RWPE2 (cell line): ENCODE results near the gene SH2D6.
A peak's percentile ranks its signal among the peaks of the same experiment; 100 is the strongest.

Source experiments
- ATAC-seq: fragments of 200-7000 bp; cut with Tn5 transposase; 3 replicates; pipeline ENCODE4 v1.9.1; 2021; ENCODE audit warnings: low read depth
- DNase-seq: peaks from one replicate; pipeline ENCODE4 v3.0.0-alpha.2; 2020; ENCODE audit warnings: low spot score
- H3K27ac ChIP-seq: fragments of 450-650 bp; 2 replicates; pipeline ENCODE4 v1.5.1; 2017; ENCODE audit warnings: mild to moderate bottlenecking; ENCODE audit not compliant: poor library complexity, severe bottlenecking
- H3K27me3 ChIP-seq: fragments of 250-450 bp; sonication (Bioruptor Pico); 2 replicates; pipeline ENCODE4 v1.5.1; 2021; ENCODE audit warnings: mild to moderate bottlenecking, moderate library complexity; ENCODE audit not compliant: insufficient read depth, poor library complexity, severe bottlenecking
- H3K36me3 ChIP-seq: fragments of 250-450 bp; sonication (Bioruptor Pico); 2 replicates; pipeline ENCODE4 v1.5.1; 2020; ENCODE audit warnings: low read depth, mild to moderate bottlenecking, moderate library complexity
- H3K4me1 ChIP-seq: fragments of 250-450 bp; sonication (Bioruptor Pico); 2 replicates; pipeline ENCODE4 v1.5.1; 2021; ENCODE audit warnings: mild to moderate bottlenecking, moderate library complexity; ENCODE audit not compliant: insufficient read depth, poor library complexity, severe bottlenecking
- H3K4me3 ChIP-seq: fragments of 250-450 bp; sonication (Bioruptor Pico); 2 replicates; pipeline ENCODE4 v1.5.1; 2021; ENCODE audit warnings: mild to moderate bottlenecking, moderate library complexity; ENCODE audit not compliant: severe bottlenecking
- H3K9me3 ChIP-seq: fragments of 250-450 bp; sonication (Bioruptor Pico); 2 replicates; pipeline ENCODE4 v1.5.1; 2021; ENCODE audit warnings: mild to moderate bottlenecking, moderate library complexity; ENCODE audit not compliant: severe bottlenecking
- TF ChIP-seq, protein P1 (sequence below): fragments of 450-650 bp; IDR thresholded peaks from one replicate; pipeline ENCODE4 v1.5.1; 2017; ENCODE audit warnings: mild to moderate bottlenecking, moderate library complexity; ENCODE audit not compliant: poor library complexity, severe bottlenecking

Gene SH2D6

GRCh38 chr2:85444629-85445172 is 26.2 kb downstream of the SH2D6 start:
- Histone ChIP-seq H3K27me3 (no peaks in the 10 kb centered on the region), H3K27ac (no peak overlapping the region), H3K4me3 (no peak overlapping the region), H3K4me1 (peaks cover 20% of the 10 kb centered on the region), H3K9me3 (no peaks in the 10 kb centered on the region), H3K36me3 (no peaks in the 10 kb centered on the region)
- TF ChIP-seq, protein P1, sequence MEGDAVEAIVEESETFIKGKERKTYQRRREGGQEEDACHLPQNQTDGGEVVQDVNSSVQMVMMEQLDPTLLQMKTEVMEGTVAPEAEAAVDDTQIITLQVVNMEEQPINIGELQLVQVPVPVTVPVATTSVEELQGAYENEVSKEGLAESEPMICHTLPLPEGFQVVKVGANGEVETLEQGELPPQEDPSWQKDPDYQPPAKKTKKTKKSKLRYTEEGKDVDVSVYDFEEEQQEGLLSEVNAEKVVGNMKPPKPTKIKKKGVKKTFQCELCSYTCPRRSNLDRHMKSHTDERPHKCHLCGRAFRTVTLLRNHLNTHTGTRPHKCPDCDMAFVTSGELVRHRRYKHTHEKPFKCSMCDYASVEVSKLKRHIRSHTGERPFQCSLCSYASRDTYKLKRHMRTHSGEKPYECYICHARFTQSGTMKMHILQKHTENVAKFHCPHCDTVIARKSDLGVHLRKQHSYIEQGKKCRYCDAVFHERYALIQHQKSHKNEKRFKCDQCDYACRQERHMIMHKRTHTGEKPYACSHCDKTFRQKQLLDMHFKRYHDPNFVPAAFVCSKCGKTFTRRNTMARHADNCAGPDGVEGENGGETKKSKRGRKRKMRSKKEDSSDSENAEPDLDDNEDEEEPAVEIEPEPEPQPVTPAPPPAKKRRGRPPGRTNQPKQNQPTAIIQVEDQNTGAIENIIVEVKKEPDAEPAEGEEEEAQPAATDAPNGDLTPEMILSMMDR: no peak
- DNase-seq (no peak), ATAC-seq (peak; percentile 74)

- ATAC-seq: peak; percentile 64
- peak overlapping the region; percentile 16 for H3K27ac ChIP-seq
- no peak overlapping the region for H3K4me3 ChIP-seq
- DNase-seq: no peak
- TF ChIP-seq, protein P1: no peak
- H3K27me3 ChIP-seq: no peaks in the 10 kb centered on the region
- H3K9me3 ChIP-seq: no peaks in the 10 kb centered on the region
- H3K36me3 ChIP-seq: no peaks in the 10 kb centered on the region
- peaks cover 20% of the 10 kb centered on the region for H3K4me1 ChIP-seq
Observed at GRCh38 chr2:85445316-85446295, 27.1 kb downstream of the SH2D6 start.

DNA sequence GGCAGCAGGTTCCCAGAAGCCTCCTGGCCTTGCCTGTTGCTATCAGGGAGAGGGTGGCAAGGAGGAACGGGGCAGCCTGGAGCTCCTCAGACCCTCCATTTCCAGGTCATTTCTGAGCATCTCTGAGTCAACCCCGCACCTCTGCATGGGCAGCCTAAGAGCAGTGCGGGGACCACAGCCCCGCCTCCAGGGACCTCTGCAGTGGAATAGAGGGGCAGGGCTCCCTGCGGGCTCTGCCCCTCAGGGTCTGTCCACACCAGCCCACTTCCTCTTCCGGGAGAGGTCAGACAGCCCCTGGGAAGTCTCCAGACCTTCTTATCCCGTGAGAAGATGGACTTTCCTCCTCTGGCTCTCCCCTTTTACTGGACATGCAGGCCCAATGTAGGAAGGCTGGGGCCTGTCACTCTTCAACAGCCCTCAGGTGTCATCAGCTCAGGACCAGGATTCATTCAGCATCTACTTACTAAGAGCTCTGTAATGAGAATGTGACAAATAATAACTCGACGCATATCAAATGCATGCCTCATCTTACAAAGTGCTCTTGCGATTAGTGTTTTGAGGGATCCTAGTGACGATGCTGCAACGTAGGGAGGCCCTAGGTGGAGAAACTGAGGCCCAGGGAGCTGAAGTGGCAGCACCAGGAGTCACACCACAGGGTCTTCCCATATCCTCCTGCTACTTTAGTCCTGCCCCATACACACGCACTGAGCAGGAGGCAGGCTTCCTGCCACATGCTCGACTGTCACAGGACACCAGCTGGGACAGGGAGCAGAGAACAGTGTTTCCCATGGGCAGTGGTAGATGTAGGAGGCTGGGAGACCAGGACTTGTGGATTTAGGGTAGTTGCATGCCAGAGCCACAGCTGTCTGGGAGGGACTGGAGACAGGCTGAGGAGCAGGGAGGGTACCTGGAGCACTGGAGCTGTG is 28.0 kb downstream of the SH2D6 start:
- H3K9me3 ChIP-seq: no peaks in the 10 kb centered on the region
- TF ChIP-seq, protein P1: no peak
- H3K27me3 ChIP-seq: no peaks in the 10 kb centered on the region
- DNase-seq: no peak
- no peak for ATAC-seq
- peaks cover 20% of the 10 kb centered on the region for H3K4me1 ChIP-seq
- H3K4me3 ChIP-seq: no peak overlapping the region
- no peaks in the 10 kb centered on the region for H3K36me3 ChIP-seq
- H3K27ac ChIP-seq: peak overlapping the region; percentile 16

GRCh38 chr2:85447222-85447585 is 28.7 kb downstream of the SH2D6 start:
- ATAC-seq: no peak
- Histone ChIP-seq H3K36me3 (no peaks in the 10 kb centered on the region), H3K4me3 (no peak overlapping the region), H3K9me3 (no peaks in the 10 kb centered on the region), H3K27me3 (no peaks in the 10 kb centered on the region), H3K4me1 (peaks cover 20% of the 10 kb centered on the region), H3K27ac (no peak overlapping the region)
- TF ChIP-seq, protein P1: no peak
- DNase-seq: no peak
